Astrocyte (in vitro differentiated cells and primary cell): Measurements from ENCODE around the gene NUP210. TPM values are rescaled to one million over a fixed set of nuclear protein-coding genes. Genes with fewer than 3 reads are reported as not detected.

Experiments used
- DNase-seq: peaks from one replicate; pipeline ENCODE4 v3.0.0-alpha.2; 2010; ENCODE audit warnings: low read depth
- FAIRE-seq: peaks from 2 replicates; lab custom pipeline; 2011; peaks lifted over from hg19 to GRCh38; lab: Jason Lieb, UNC
- H2AFZ ChIP-seq: 2 replicates; pipeline ENCODE4 v1.6.0; 2012; ENCODE audit warnings: low read depth, low read length, inconsistent platforms
- H3K27ac ChIP-seq: 2 replicates; pipeline ENCODE4 v1.5.1; 2011; ENCODE audit warnings: low read depth, low read length, inconsistent platforms
- H3K27me3 ChIP-seq: 2 replicates; pipeline ENCODE4 v1.6.0; 2011; ENCODE audit warnings: low read length, inconsistent platforms; ENCODE audit not compliant: insufficient read depth
- H3K36me3 ChIP-seq: 2 replicates; pipeline ENCODE4 v1.5.1; 2011; ENCODE audit warnings: low read length, inconsistent platforms; ENCODE audit not compliant: insufficient read depth
- H3K4me1 ChIP-seq: 2 replicates; pipeline ENCODE4 v1.5.1; 2011; ENCODE audit warnings: low read length, inconsistent platforms; ENCODE audit not compliant: insufficient read depth
- H3K4me2 ChIP-seq: 2 replicates; pipeline ENCODE4 v1.6.0; 2012; ENCODE audit warnings: low read length, inconsistent platforms
- H3K4me3 ChIP-seq: 2 replicates; pipeline ENCODE4 v1.5.1; 2011; ENCODE audit warnings: low read depth, mild to moderate bottlenecking, low read length, inconsistent platforms; ENCODE audit not compliant: insufficient read depth
- H3K79me2 ChIP-seq: 2 replicates; pipeline ENCODE4 v1.6.0; 2012; ENCODE audit warnings: mild to moderate bottlenecking, low read length, inconsistent platforms; ENCODE audit not compliant: insufficient read depth
- H3K9ac ChIP-seq: 2 replicates; pipeline ENCODE4 v1.6.0; 2012; ENCODE audit warnings: mild to moderate bottlenecking, low read length, inconsistent platforms
- H3K9me3 ChIP-seq: 2 replicates; pipeline ENCODE4 v1.5.1; 2012; ENCODE audit warnings: low read depth, mild to moderate bottlenecking, low read length, inconsistent platforms; ENCODE audit not compliant: insufficient read depth
- H4K20me1 ChIP-seq: 2 replicates; pipeline ENCODE4 v1.6.0; 2012; ENCODE audit warnings: low read length, inconsistent platforms; ENCODE audit not compliant: insufficient read depth
- H3K27ac Mint-ChIP-seq: one replicate; pipeline ENCODE4 v1.8.0; 2021; ENCODE audit warnings: mild to moderate bottlenecking, mixed read lengths; ENCODE audit not compliant: unreplicated experiment
- H3K27me3 Mint-ChIP-seq: one replicate; pipeline ENCODE4 v1.8.0; 2021; ENCODE audit warnings: low read depth, mixed read lengths; ENCODE audit not compliant: unreplicated experiment
- H3K36me3 Mint-ChIP-seq: one replicate; pipeline ENCODE4 v1.8.0; 2021; ENCODE audit warnings: low read depth, mixed read lengths; ENCODE audit not compliant: unreplicated experiment
- H3K4me1 Mint-ChIP-seq: one replicate; pipeline ENCODE4 v1.8.0; 2021; ENCODE audit warnings: low read depth, mixed read lengths; ENCODE audit not compliant: unreplicated experiment
- H3K4me3 Mint-ChIP-seq: one replicate; pipeline ENCODE4 v1.8.0; 2021; ENCODE audit warnings: mild to moderate bottlenecking, moderate library complexity, mixed read lengths; ENCODE audit not compliant: unreplicated experiment
- H3K9me3 Mint-ChIP-seq: one replicate; pipeline ENCODE4 v1.8.0; 2021; ENCODE audit warnings: mild to moderate bottlenecking, mixed read lengths; ENCODE audit not compliant: unreplicated experiment
- CTCF ChIP-seq: IDR thresholded peaks from 2 replicates; pipeline ENCODE4 v1.5.1; 2011; ENCODE audit warnings: low read depth, mild to moderate bottlenecking, inconsistent platforms, low read length, moderate library complexity; ENCODE audit not compliant: insufficient read depth
- EZH2 ChIP-seq: IDR thresholded peaks from 2 replicates; pipeline ENCODE4 v1.6.1; 2012; ENCODE audit warnings: mild to moderate bottlenecking, low read length, inconsistent platforms; ENCODE audit not compliant: insufficient read depth
- total RNA-seq: library from RNA; stranded (reverse); gene quantifications from 2 replicates; pipeline ENCODE4 v1.2.1, GENCODE V29; 2021

NUP210 gene
- total RNA-seq, 1 donor from 2014 or later: 1.2 TPM

GRCh38 chr3:13274125-13274524, 146.0 kb downstream of the NUP210 start:
- no peak overlapping the region for H3K9ac ChIP-seq
- H3K4me3 Mint-ChIP-seq: no peak overlapping the region
- H3K79me2 ChIP-seq: no peaks in the 10 kb centered on the region
- H3K27me3 Mint-ChIP-seq: peaks cover 15% of the 10 kb centered on the region
- H4K20me1 ChIP-seq: no peaks in the 10 kb centered on the region
- H3K9me3 Mint-ChIP-seq: peaks cover 8% of the 10 kb centered on the region
- no peak overlapping the region for H3K4me3 ChIP-seq
- no peak for TF ChIP-seq CTCF
- no peak for TF ChIP-seq EZH2
- H3K4me1 Mint-ChIP-seq: peaks cover 17% of the 10 kb centered on the region
- H3K27ac ChIP-seq: no peak overlapping the region
- H3K27ac Mint-ChIP-seq: no peak overlapping the region
- H3K4me2 ChIP-seq: no peak overlapping the region
- H3K9me3 ChIP-seq: no peaks in the 10 kb centered on the region
- FAIRE-seq (no peak), DNase-seq (no peak)
- no peak overlapping the region for H2AFZ ChIP-seq
- peaks cover 6% of the 10 kb centered on the region for H3K36me3 Mint-ChIP-seq
- H3K4me1 ChIP-seq: peaks cover 12% of the 10 kb centered on the region
- no peaks in the 10 kb centered on the region for H3K36me3 ChIP-seq
- peaks cover 11% of the 10 kb centered on the region for H3K27me3 ChIP-seq

- FAIRE-seq: no peak
- Histone ChIP-seq H3K4me3 (no peak overlapping the region), H3K4me1 (peaks cover 9% of the 10 kb centered on the region), H3K27me3 (peaks cover 11% of the 10 kb centered on the region), H3K9me3 (no peaks in the 10 kb centered on the region), H2AFZ (no peak overlapping the region), H3K4me2 (no peak overlapping the region), H3K79me2 (no peaks in the 10 kb centered on the region), H3K9ac (no peak overlapping the region), H4K20me1 (no peaks in the 10 kb centered on the region), H3K27ac (no peak overlapping the region), H3K36me3 (no peaks in the 10 kb centered on the region)
- no peak overlapping the region for H3K27ac Mint-ChIP-seq
- no peak for DNase-seq
- peaks cover 6% of the 10 kb centered on the region for H3K36me3 Mint-ChIP-seq
- H3K4me1 Mint-ChIP-seq: peaks cover 15% of the 10 kb centered on the region
- TF ChIP-seq CTCF: no peak
- no peak for TF ChIP-seq EZH2
- H3K9me3 Mint-ChIP-seq: peaks cover 8% of the 10 kb centered on the region
- H3K27me3 Mint-ChIP-seq: peaks cover 17% of the 10 kb centered on the region
- H3K4me3 Mint-ChIP-seq: no peak overlapping the region
Measured at GRCh38 chr3:13273604-13274105, 146.5 kb downstream of the NUP210 start.

GRCh38 chr3:13272831-13273603, 147.1 kb downstream of the NUP210 start:
- H3K27me3 ChIP-seq: peaks cover 11% of the 10 kb centered on the region
- no peak for FAIRE-seq
- DNase-seq: no peak

More at GRCh38 chr3:13272831-13273603, 147.1 kb downstream of the NUP210 start:
- H3K36me3 ChIP-seq: no peaks in the 10 kb centered on the region
- H3K9me3 ChIP-seq: no peaks in the 10 kb centered on the region
- Mint-ChIP-seq H3K4me1 (peaks cover 12% of the 10 kb centered on the region), H3K36me3 (peaks cover 6% of the 10 kb centered on the region), H3K27ac (no peak overlapping the region), H3K4me3 (no peak overlapping the region), H3K9me3 (peaks cover 8% of the 10 kb centered on the region), H3K27me3 (peaks cover 20% of the 10 kb centered on the region)
- no peak overlapping the region for H3K9ac ChIP-seq
- H3K79me2 ChIP-seq: no peaks in the 10 kb centered on the region
- TF ChIP-seq CTCF (no peak), EZH2 (no peak)
- H3K27ac ChIP-seq: no peak overlapping the region
- H3K4me3 ChIP-seq: no peak overlapping the region
- H3K4me2 ChIP-seq: no peak overlapping the region
- H2AFZ ChIP-seq: no peak overlapping the region
- H4K20me1 ChIP-seq: no peaks in the 10 kb centered on the region
- peaks cover 7% of the 10 kb centered on the region for H3K4me1 ChIP-seq
